ENCODE results near the gene CSGALNACT2.

DNA sequence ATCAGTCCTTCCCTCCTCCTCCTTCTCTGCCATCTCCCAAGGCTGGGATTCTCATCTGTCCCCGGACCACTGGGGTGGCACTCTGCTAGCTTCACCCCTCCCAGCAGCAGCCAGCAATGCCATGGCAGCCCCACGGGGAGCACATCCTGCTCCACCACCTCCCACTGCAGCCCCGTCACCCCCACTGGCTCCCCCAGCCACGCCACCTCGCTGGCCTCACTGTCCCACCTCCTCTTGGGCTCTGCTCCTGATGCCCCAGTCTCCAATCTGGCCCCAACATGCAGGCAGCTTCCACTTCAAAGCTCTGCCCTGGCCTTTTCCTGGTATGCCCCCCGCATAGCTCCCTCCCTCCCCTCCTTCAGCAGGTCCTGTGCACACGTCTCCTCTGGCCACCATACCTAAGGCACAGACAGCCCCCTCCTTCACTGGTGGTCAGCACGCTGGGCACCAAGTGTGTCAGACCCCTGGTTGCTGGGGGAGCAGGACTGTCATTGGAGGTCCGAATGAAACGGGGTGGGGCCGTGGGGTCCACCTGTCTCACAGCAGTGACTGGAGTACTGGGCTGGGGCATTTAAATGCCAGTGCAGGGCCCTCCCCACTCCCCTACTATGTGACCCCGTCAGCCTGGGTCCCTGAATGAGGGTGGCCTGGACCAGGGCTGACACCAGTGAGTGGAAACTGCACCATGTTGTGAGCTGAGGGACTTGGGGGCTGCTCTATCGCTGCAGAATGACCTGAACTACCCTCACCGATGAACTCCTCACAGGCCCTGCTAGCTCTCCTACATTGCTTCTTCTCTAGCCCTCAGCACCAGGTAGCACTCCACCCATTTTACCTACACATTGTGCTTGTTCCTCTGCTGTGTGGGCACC lies 89.9 kb downstream of the CSGALNACT2 start:
- TF ChIP-seq, protein P1, sequence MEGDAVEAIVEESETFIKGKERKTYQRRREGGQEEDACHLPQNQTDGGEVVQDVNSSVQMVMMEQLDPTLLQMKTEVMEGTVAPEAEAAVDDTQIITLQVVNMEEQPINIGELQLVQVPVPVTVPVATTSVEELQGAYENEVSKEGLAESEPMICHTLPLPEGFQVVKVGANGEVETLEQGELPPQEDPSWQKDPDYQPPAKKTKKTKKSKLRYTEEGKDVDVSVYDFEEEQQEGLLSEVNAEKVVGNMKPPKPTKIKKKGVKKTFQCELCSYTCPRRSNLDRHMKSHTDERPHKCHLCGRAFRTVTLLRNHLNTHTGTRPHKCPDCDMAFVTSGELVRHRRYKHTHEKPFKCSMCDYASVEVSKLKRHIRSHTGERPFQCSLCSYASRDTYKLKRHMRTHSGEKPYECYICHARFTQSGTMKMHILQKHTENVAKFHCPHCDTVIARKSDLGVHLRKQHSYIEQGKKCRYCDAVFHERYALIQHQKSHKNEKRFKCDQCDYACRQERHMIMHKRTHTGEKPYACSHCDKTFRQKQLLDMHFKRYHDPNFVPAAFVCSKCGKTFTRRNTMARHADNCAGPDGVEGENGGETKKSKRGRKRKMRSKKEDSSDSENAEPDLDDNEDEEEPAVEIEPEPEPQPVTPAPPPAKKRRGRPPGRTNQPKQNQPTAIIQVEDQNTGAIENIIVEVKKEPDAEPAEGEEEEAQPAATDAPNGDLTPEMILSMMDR (IDR thresholded peaks at IDR 0.05; ENCODE audit: insufficient read depth, low read length, poor library complexity, severe bottlenecking) = no peak
- no peak for TF ChIP-seq EZH2phosphoT487 (conservative IDR thresholded peaks at IDR 0.05; ENCODE audit: low read length)

Data from SU-DHL-6 (cell line).